Panc1 (cell line): ENCODE measurements around the gene MOB2. TPM values are rescaled to one million over a fixed set of nuclear protein-coding genes. Genes with fewer than 3 reads are reported as not detected.

ENCODE experiments used
- ATAC-seq: fragments of 200-7000 bp; cut with Tn5 transposase; 2 replicates; pipeline ENCODE4 v1.9.1; 2020; ENCODE audit warnings: mild to moderate bottlenecking, moderate library complexity
- BruUV-seq: library from RNA; stranded (reverse); fragments of 400-500 nt; replicated peaks from 2 replicates; lab custom pipeline; 2021; lab: Mats Ljungman, UMichigan
- CTCF ChIA-PET: fragments of 300-600 bp; sonication (Branson Sonifier 250); formaldehyde crosslinking; loops from one replicate; lab custom pipeline; 2022; ENCODE audit warnings: antibody characterized with exemption; lab: Charles Lee
- POLR2A ChIA-PET: fragments of 300-600 bp; sonication (Branson Sonifier 250); formaldehyde crosslinking; loops from one replicate; lab custom pipeline; 2022; ENCODE audit warnings: antibody characterized with exemption; lab: Charles Lee
- DNase-seq: peaks from one replicate; pipeline ENCODE4 v3.0.0-alpha.2; 2010; ENCODE audit warnings: low read depth, low spot score
- H3K27ac ChIP-seq: 2 replicates; pipeline ENCODE4 v1.5.1; 2011; ENCODE audit warnings: mild to moderate bottlenecking, low read length, inconsistent platforms
- H3K27me3 ChIP-seq: fragments of 200-500 bp; sonication (Bioruptor generic); 2 replicates; pipeline ENCODE4 v1.6.0; 2014; ENCODE audit warnings: low read length, inconsistent platforms; ENCODE audit not compliant: control insufficient read depth, insufficient read depth
- H3K36me3 ChIP-seq: fragments of 200-500 bp; sonication (Bioruptor generic); 2 replicates; pipeline ENCODE4 v1.5.1; 2014; ENCODE audit warnings: inconsistent platforms, mild to moderate bottlenecking, low read length, moderate library complexity; ENCODE audit not compliant: control insufficient read depth, insufficient read depth
- H3K4me1 ChIP-seq: 2 replicates; pipeline ENCODE4 v1.5.1; 2011; ENCODE audit warnings: inconsistent platforms, mild to moderate bottlenecking, low read length, moderate library complexity; ENCODE audit not compliant: control insufficient read depth, insufficient read depth
- H3K4me3 ChIP-seq, 2 experiments: 2 replicates each; pipeline ENCODE4 v1.5.1; 2011 to 2012; ENCODE audit warnings: low read depth in 2 of 2, low read length in 2 of 2, mild to moderate bottlenecking in 2 of 2, inconsistent platforms in 1 of 2, moderate library complexity in 1 of 2
- H3K9me3 ChIP-seq: fragments of 200-500 bp; sonication (Bioruptor generic); 2 replicates; pipeline ENCODE4 v1.5.1; 2014; ENCODE audit warnings: low read depth, mild to moderate bottlenecking, inconsistent platforms, low read length, moderate library complexity; ENCODE audit not compliant: control insufficient read depth, insufficient read depth
- POLR2AphosphoS5 ChIP-seq: IDR thresholded peaks from 2 replicates; pipeline ENCODE4 v1.6.1; 2012; ENCODE audit warnings: mild to moderate bottlenecking, low read depth, low read length, moderate library complexity
- SIN3A ChIP-seq: IDR thresholded peaks from 2 replicates; pipeline ENCODE4 v1.6.1; 2012; ENCODE audit warnings: low read depth, mild to moderate bottlenecking, low read length, moderate library complexity, borderline replicate concordance; ENCODE audit not compliant: insufficient read depth
- TCF7L2 ChIP-seq: IDR thresholded peaks from 2 replicates; pipeline ENCODE4 v1.6.1; 2011; ENCODE audit warnings: mild to moderate bottlenecking, low read depth, low read length, inconsistent platforms
- in situ Hi-C: cut with HindIII; loops from 2 replicates; pipeline ENCODE4 v1.10.0; 2016; ENCODE audit warnings: low sequenced_read_pairs, low pct_unique_long_range_greater_than_20kb
- intact Hi-C: fragments of 100-400 bp; cut with micrococcal nuclease; formaldehyde crosslinking; loops from one replicate; pipeline ENCODE4 v1.10.0; 2022; ENCODE audit not compliant: unreplicated experiment
- total RNA-seq: library from RNA; stranded (reverse); gene quantifications from one replicate; pipeline ENCODE4 v1.2.1, GENCODE V29; 2021; ENCODE audit not compliant: unreplicated experiment
- TF ChIP-seq, protein P1 (sequence below): fragments of 450-650 bp; IDR thresholded peaks from 2 replicates; pipeline ENCODE4 v1.5.1; 2017; ENCODE audit warnings: mild to moderate bottlenecking
- TF ChIP-seq, protein P2 (sequence below), 2 experiments: IDR thresholded peaks; 2 replicates each; pipeline ENCODE4 v1.6.1; 2011 to 2012; ENCODE audit warnings: low read depth in 2 of 2, control low read depth in 1 of 2, low read length in 1 of 2, mild to moderate bottlenecking in 1 of 2, moderate library complexity in 1 of 2; ENCODE audit not compliant: insufficient read depth in 1 of 2

MOB2 gene
- total RNA-seq, 1 experiment from 2014 or later, result 51.2 TPM

- Histone ChIP-seq H3K9me3 (no peaks in the 10 kb centered on the region), H3K27me3 (no peaks in the 10 kb centered on the region), H3K36me3 (no peaks in the 10 kb centered on the region), H3K4me3 (no peak overlapping the region), H3K27ac (no peak overlapping the region), H3K4me1 (peaks cover 40% of the 10 kb centered on the region)
- in situ Hi-C loops, result no loop called here
- DNase-seq (no peak), ATAC-seq (no peak)
- ChIA-PET POLR2A (no interaction called here), CTCF (interaction anchor here (0.7 kb wide), 1 partner anchor 65 kb away, joined by 6 read pairs; no protein-coding TSS in a partner anchor)
- TF ChIP-seq SIN3A (no peak), TCF7L2 (no peak), POLR2AphosphoS5 (no peak)
- TF ChIP-seq, protein P1, sequence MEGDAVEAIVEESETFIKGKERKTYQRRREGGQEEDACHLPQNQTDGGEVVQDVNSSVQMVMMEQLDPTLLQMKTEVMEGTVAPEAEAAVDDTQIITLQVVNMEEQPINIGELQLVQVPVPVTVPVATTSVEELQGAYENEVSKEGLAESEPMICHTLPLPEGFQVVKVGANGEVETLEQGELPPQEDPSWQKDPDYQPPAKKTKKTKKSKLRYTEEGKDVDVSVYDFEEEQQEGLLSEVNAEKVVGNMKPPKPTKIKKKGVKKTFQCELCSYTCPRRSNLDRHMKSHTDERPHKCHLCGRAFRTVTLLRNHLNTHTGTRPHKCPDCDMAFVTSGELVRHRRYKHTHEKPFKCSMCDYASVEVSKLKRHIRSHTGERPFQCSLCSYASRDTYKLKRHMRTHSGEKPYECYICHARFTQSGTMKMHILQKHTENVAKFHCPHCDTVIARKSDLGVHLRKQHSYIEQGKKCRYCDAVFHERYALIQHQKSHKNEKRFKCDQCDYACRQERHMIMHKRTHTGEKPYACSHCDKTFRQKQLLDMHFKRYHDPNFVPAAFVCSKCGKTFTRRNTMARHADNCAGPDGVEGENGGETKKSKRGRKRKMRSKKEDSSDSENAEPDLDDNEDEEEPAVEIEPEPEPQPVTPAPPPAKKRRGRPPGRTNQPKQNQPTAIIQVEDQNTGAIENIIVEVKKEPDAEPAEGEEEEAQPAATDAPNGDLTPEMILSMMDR, result no peak
- TF ChIP-seq, protein P2, sequence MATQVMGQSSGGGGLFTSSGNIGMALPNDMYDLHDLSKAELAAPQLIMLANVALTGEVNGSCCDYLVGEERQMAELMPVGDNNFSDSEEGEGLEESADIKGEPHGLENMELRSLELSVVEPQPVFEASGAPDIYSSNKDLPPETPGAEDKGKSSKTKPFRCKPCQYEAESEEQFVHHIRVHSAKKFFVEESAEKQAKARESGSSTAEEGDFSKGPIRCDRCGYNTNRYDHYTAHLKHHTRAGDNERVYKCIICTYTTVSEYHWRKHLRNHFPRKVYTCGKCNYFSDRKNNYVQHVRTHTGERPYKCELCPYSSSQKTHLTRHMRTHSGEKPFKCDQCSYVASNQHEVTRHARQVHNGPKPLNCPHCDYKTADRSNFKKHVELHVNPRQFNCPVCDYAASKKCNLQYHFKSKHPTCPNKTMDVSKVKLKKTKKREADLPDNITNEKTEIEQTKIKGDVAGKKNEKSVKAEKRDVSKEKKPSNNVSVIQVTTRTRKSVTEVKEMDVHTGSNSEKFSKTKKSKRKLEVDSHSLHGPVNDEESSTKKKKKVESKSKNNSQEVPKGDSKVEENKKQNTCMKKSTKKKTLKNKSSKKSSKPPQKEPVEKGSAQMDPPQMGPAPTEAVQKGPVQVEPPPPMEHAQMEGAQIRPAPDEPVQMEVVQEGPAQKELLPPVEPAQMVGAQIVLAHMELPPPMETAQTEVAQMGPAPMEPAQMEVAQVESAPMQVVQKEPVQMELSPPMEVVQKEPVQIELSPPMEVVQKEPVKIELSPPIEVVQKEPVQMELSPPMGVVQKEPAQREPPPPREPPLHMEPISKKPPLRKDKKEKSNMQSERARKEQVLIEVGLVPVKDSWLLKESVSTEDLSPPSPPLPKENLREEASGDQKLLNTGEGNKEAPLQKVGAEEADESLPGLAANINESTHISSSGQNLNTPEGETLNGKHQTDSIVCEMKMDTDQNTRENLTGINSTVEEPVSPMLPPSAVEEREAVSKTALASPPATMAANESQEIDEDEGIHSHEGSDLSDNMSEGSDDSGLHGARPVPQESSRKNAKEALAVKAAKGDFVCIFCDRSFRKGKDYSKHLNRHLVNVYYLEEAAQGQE (IDR thresholded peaks at IDR 0.05; ENCODE audit: insufficient read depth in 1 of 2, low read depth in 2 of 2, low read length in 1 of 2), result no peak
- intact Hi-C loops, result no loop called here
- BruUV-seq, result no TSS peak
Observed at GRCh38 chr11:1440066-1440465, 46.5 kb downstream of the MOB2 start.

DNA sequence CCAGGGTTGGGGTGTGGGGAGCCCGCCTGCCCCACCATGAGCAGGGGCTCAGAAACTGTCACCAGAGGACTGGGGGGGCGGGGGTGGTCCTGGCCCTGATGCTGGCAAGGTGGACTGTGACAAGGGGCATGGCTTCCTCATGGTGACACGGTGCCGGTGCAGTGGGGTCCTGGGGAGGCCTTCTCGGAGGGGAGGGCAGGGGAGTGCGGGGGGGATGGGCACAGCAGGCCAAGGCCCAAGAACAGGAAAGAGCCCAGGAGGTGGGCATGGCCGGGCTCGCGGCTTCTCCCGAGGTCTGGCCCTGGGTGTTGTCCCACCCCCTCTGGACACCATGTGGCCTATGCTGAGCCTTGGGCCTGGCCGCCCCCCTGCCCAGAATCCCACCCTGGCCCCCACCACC, 47.2 kb downstream of the MOB2 start:
- no peak overlapping the region for H3K27ac ChIP-seq

More for the DNA sequence above, 47.2 kb downstream of the MOB2 start:
- DNase-seq (no peak), ATAC-seq (no peak)
- no peak overlapping the region for H3K4me3 ChIP-seq
- POLR2A ChIA-PET, result no interaction called here
- TF ChIP-seq TCF7L2 (no peak), POLR2AphosphoS5 (no peak), SIN3A (no peak)
- TF ChIP-seq, protein P1, result no peak
- TF ChIP-seq, protein P2 (IDR thresholded peaks at IDR 0.05; ENCODE audit: insufficient read depth in 1 of 2, low read depth in 2 of 2, low read length in 1 of 2), result no peak
- CTCF ChIA-PET, result no interaction called here
- intact Hi-C loops, result no loop called here
- no peaks in the 10 kb centered on the region for H3K36me3 ChIP-seq
- in situ Hi-C loops, result no loop called here
- no TSS peak for BruUV-seq
- H3K9me3 ChIP-seq, result no peaks in the 10 kb centered on the region
- no peaks in the 10 kb centered on the region for H3K27me3 ChIP-seq
- H3K4me1 ChIP-seq, result peaks cover 40% of the 10 kb centered on the region
